K562 (cell line): Measurements from ENCODE around the gene AGBL1. TPM values are rescaled to one million over a fixed set of nuclear protein-coding genes. Genes with fewer than 3 reads are reported as not detected.

Experiments used
- ATAC-seq: fragments of 200-7000 bp; cut with Tn5 transposase; 3 replicates; pipeline ENCODE4 v1.9.1; 2020; ENCODE audit warnings: moderate library complexity
- BruUV-seq: library from RNA; stranded (reverse); fragments of 400-500 nt; replicated peaks from 2 replicates; lab custom pipeline; 2021; lab: Mats Ljungman, UMichigan
- CTCF ChIA-PET: fragments of 300-600 bp; formaldehyde crosslinking; extraction: SDS; loops from one replicate; lab custom pipeline; 2021; ENCODE audit warnings: low intra/inter-chr PET ratio; lab: Yijun Ruan, JAX
- POLR2A ChIA-PET: fragments of 300-600, 350-650 bp; sonication (Branson Sonifier 250); formaldehyde crosslinking; extraction: SDS; loops from one replicate; lab custom pipeline; 2021; ENCODE audit warnings: antibody characterized with exemption, inconsistent platforms; lab: Yijun Ruan, JAX
- DNase-seq, 4 experiments: peaks; one replicate each; pipeline versions ENCODE4 v3.0.0 to v3.0.0-alpha.2; 2011 to 2018; ENCODE audit warnings: low spot score in 3 of 4, mixed read lengths in 3 of 4; ENCODE audit errors: extremely low read depth in 1 of 4
- FAIRE-seq: peaks from 2 replicates; lab custom pipeline; 2011; peaks lifted over from hg19 to GRCh38; lab: Jason Lieb, UNC
- H2AFZ ChIP-seq: 2 replicates; pipeline ENCODE4 v1.6.0; 2011; ENCODE audit warnings: low read depth, low read length, control low read depth, inconsistent platforms
- H3K27ac ChIP-seq: fragments of 200-600 bp; 3 replicates; pipeline ENCODE4 v1.8.0; 2011; ENCODE audit warnings: low read depth, mild to moderate bottlenecking, control low read depth, inconsistent platforms, low read length, moderate library complexity, mixed read lengths; ENCODE audit errors: extremely low read depth
- H3K27me3 ChIP-seq, 2 experiments: fragments of 300-600 bp in 1 of 2; 2 replicates in 1 of 2; 3 replicates in 1 of 2; pipeline versions ENCODE4 v1.6.0 to v1.8.0; 2011; ENCODE audit warnings: inconsistent platforms in 2 of 2, low read length in 2 of 2, mild to moderate bottlenecking in 1 of 2, mixed read lengths in 1 of 2, moderate library complexity in 1 of 2; ENCODE audit not compliant: control insufficient read depth in 2 of 2, insufficient read depth in 2 of 2
- H3K36me3 ChIP-seq: fragments of 300-600 bp; 3 replicates; pipeline ENCODE4 v1.8.0; 2011; ENCODE audit warnings: mild to moderate bottlenecking, low read length, inconsistent platforms; ENCODE audit not compliant: control insufficient read depth, insufficient read depth
- H3K4me1 ChIP-seq, 2 experiments: fragments of 200-600 bp in 1 of 2; replicated peaks in 1 of 2; 2 replicates in 1 of 2; 3 replicates in 1 of 2; pipeline versions ENCODE4 v1.5.1 to v1.8.0; 2011; ENCODE audit warnings: inconsistent platforms in 2 of 2, low read length in 2 of 2, mild to moderate bottlenecking in 1 of 2, mixed read lengths in 1 of 2, moderate library complexity in 1 of 2; ENCODE audit not compliant: control insufficient read depth in 2 of 2, insufficient read depth in 2 of 2
- H3K4me2 ChIP-seq: 2 replicates; pipeline ENCODE4 v1.6.1; 2011; ENCODE audit warnings: low read length, control low read depth, inconsistent platforms, mixed read lengths; ENCODE audit not compliant: insufficient read depth
- H3K4me3 ChIP-seq: fragments of 200-600 bp; sonication (generic), shearing (Covaris generic); 2 replicates; pipeline ENCODE4 v1.5.1; 2016; ENCODE audit warnings: control low read depth, inconsistent platforms
- H3K79me2 ChIP-seq: fragments of 200-600 bp; 3 replicates; pipeline ENCODE4 v1.8.0; 2011; ENCODE audit warnings: low read length, inconsistent platforms; ENCODE audit not compliant: control insufficient read depth, insufficient read depth
- H3K9ac ChIP-seq, 2 experiments: 2 replicates each; pipeline versions ENCODE4 v1.6.0 to v1.6.1; 2011; ENCODE audit warnings: low read depth in 2 of 2, low read length in 2 of 2, control low read depth in 1 of 2, inconsistent platforms in 1 of 2, mild to moderate bottlenecking in 1 of 2, mixed read lengths in 1 of 2; ENCODE audit not compliant: insufficient read depth in 1 of 2
- H3K9me1 ChIP-seq: one replicate; pipeline ENCODE4 v1.6.0; 2011; ENCODE audit warnings: inconsistent platforms, mild to moderate bottlenecking, low read length, moderate library complexity; ENCODE audit not compliant: control insufficient read depth, insufficient read depth
- H3K9me3 ChIP-seq: replicated peaks from 2 replicates; pipeline ENCODE4 v1.5.1; 2011; ENCODE audit warnings: low read depth, low read length, inconsistent platforms; ENCODE audit not compliant: control insufficient read depth, insufficient read depth
- H4K20me1 ChIP-seq: replicated peaks from 2 replicates; pipeline ENCODE4 v1.6.1; 2011; ENCODE audit warnings: low read length, inconsistent platforms, mixed read lengths; ENCODE audit not compliant: control insufficient read depth, insufficient read depth
- ASH1L ChIP-seq: fragments of 450-650 bp; IDR thresholded peaks from 2 replicates; pipeline ENCODE4 v1.6.1; 2018; ENCODE audit warnings: borderline replicate concordance, mild to moderate bottlenecking, low read depth; ENCODE audit not compliant: partially characterized antibody
- COPS2 ChIP-seq: fragments of 450-650 bp; conservative IDR thresholded peaks from 2 replicates; pipeline ENCODE4 v1.6.1; 2016; ENCODE audit warnings: mild to moderate bottlenecking, moderate library complexity
- CREM ChIP-seq: IDR thresholded peaks from 2 replicates; pipeline ENCODE4 v1.6.1; 2014; ENCODE audit warnings: antibody characterized with exemption, low read depth
- KAT7 ChIP-seq: sonication (generic); formaldehyde crosslinking; IDR thresholded peaks from 2 replicates; pipeline ENCODE4 v1.8.0; 2022; ENCODE audit warnings: missing genetic modification reagents, mild to moderate bottlenecking, borderline replicate concordance
- NR2F6 ChIP-seq: fragments of 450-650 bp; formaldehyde crosslinking; IDR thresholded peaks from 2 replicates; pipeline ENCODE4 v1.4.0; 2020; ENCODE audit warnings: mild to moderate bottlenecking
- POLR2G ChIP-seq: fragments of 200-400 bp; formaldehyde crosslinking; IDR thresholded peaks from 2 replicates; pipeline ENCODE4 v1.6.1; 2017; ENCODE audit warnings: low read depth, mild to moderate bottlenecking, antibody characterized with exemption, low read length, moderate library complexity
- SMAD3 ChIP-seq: fragments of 450-650 bp; formaldehyde crosslinking; conservative IDR thresholded peaks from 2 replicates; pipeline ENCODE4 v1.4.0; 2020; ENCODE audit warnings: mild to moderate bottlenecking
- SMARCB1 ChIP-seq: IDR thresholded peaks from 2 replicates; pipeline ENCODE4 v1.6.1; 2011; ENCODE audit warnings: improper control_type of control experiment, low read depth; ENCODE audit not compliant: insufficient read length
- SOX6 ChIP-seq: fragments of 450-650 bp; IDR thresholded peaks from 2 replicates; pipeline ENCODE4 v1.6.1; 2014; ENCODE audit warnings: mild to moderate bottlenecking
- TFAM ChIP-seq: fragments of 250-450 bp; sonication (Bioruptor Pico); conservative IDR thresholded peaks from 2 replicates; pipeline ENCODE4 v1.5.0; 2021; ENCODE audit warnings: mild to moderate bottlenecking, moderate library complexity
- ZFP91 ChIP-seq: sonication (generic); formaldehyde crosslinking; IDR thresholded peaks from 2 replicates; pipeline ENCODE4 v1.8.0; 2022; ENCODE audit warnings: mild to moderate bottlenecking, missing genetic modification reagents
- ZMIZ1 ChIP-seq, 2 experiments: fragments of 150-350 bp in 1 of 2; IDR thresholded peaks; 2 replicates each; pipeline ENCODE4 v1.6.1; 2012 to 2016; ENCODE audit warnings: low read depth in 2 of 2, low read length in 2 of 2, mild to moderate bottlenecking in 1 of 2, moderate library complexity in 1 of 2
- ZNF41 ChIP-seq: fragments of 250-450 bp; sonication (Bioruptor Pico); conservative IDR thresholded peaks from 2 replicates; pipeline ENCODE4 v1.4.0; 2020; ENCODE audit warnings: mild to moderate bottlenecking
- ZNF77 ChIP-seq: fragments of 250-450 bp; sonication (Bioruptor Pico); IDR thresholded peaks from 2 replicates; pipeline ENCODE4 v1.5.0; 2020
- ZNF830 ChIP-seq: fragments of 250-450 bp; sonication (Bioruptor Pico); IDR thresholded peaks from 2 replicates; pipeline ENCODE4 v1.5.0; 2021; ENCODE audit warnings: mild to moderate bottlenecking
- WGBS: fragments of 100-300 bp; shearing (Covaris generic); methylation state at CpG from one replicate; pipeline ENCODE4 v1.1.6; 2016; ENCODE audit warnings: low coverage, mixed read lengths; ENCODE audit not compliant: insufficient coverage; ENCODE audit errors: missing lambda C conversion rate; 5-methylcytosine and 5-hydroxymethylcytosine counted together
- in situ Hi-C: fragments of 300-500 bp; cut with MboI; formaldehyde crosslinking; loops from 4 replicates; pipeline ENCODE4 v1.15.0; 2018; ENCODE audit warnings: inconsistent platforms, mixed read lengths
- intact Hi-C: fragments of 100-400 bp; cut with micrococcal nuclease; formaldehyde crosslinking; loops from 2 replicates; pipeline ENCODE4 v1.14.2; 2022
- polyA plus RNA-seq, 8 experiments: library from polyadenylated mRNA; depleted of rRNA in 4 of 8; stranded (reverse) in 5 of 8; unstranded in 3 of 8; fragments of >200 nt; fragmentation: Nextera tagmentation in 2 of 8; fragmentation: Illumina TruSeq in 1 of 8; extraction: Ambion mirVana in 2 of 8; extraction: Trizol in 1 of 8; gene quantifications; 2 replicates each; pipeline versions ENCODE4 v1.2.1 to v1.2.3, GENCODE V29; 2011 to 2014; ENCODE audit warnings: inconsistent platforms in 1 of 8, missing spikeins in 1 of 8
- total RNA-seq, 7 experiments: library from RNA; depleted of rRNA in 6 of 7; stranded (reverse); fragments of >200 nt in 6 of 7; fragmentation: Illumina TruSeq in 2 of 7; extraction: Trizol in 2 of 7; gene quantifications; 2 replicates each; pipeline versions ENCODE4 v1.2.1 to v1.2.3, GENCODE V29; 2011 to 2021; ENCODE audit warnings: low replicate concordance in 1 of 7

The AGBL1 gene
- total and polyA plus RNA-seq, 9 of the 15 experiments (the other 6 are each of a cell fraction or from before 2014, with no cell fraction given): not detected

- DNase-seq (no peak), ATAC-seq (no peak), FAIRE-seq (no peak)
- no TSS peak for BruUV-seq
- H3K36me3 ChIP-seq: no peaks in the 10 kb centered on the region
- 3% methylated on average over 6 of the region's 6 CpGs for WGBS
- no peaks in the 10 kb centered on the region for H4K20me1 ChIP-seq
- H3K9ac ChIP-seq: no peak overlapping the region
- no peak overlapping the region for H3K4me3 ChIP-seq
- H3K27ac ChIP-seq: no peak overlapping the region
- intact Hi-C loops: no loop called here
- in situ Hi-C loops: no loop called here
- ChIA-PET CTCF (no interaction called here), POLR2A (no interaction called here)
- no peak overlapping the region for H2AFZ ChIP-seq
- no peaks in the 10 kb centered on the region for H3K27me3 ChIP-seq
- H3K79me2 ChIP-seq: no peaks in the 10 kb centered on the region
- no peak overlapping the region for H3K4me2 ChIP-seq
- H3K9me3 ChIP-seq: no peaks in the 10 kb centered on the region
- no peaks in the 10 kb centered on the region for H3K9me1 ChIP-seq
- H3K4me1 ChIP-seq: no peaks in the 10 kb centered on the region
- TF ChIP-seq KAT7 (CRISPR knock-in tag) (no peak), SMAD3 (CRISPR knock-in tag) (no peak), ZFP91 (no peak), ZNF830 (CRISPR knock-in tag) (no peak), ZNF41 (CRISPR knock-in tag) (no peak), SMARCB1 (no peak), POLR2G (no peak), ASH1L (no peak), NR2F6 (CRISPR knock-in tag) (no peak), COPS2 (no peak), SOX6 (no peak), TFAM (CRISPR knock-in tag) (no peak), ZMIZ1 (IDR thresholded peaks at IDR 0.05; ENCODE audit: low read depth in 2 of 2, low read length in 2 of 2) (no peak), CREM (no peak), ZNF77 (CRISPR knock-in tag) (no peak)
These were observed 573.9 kb downstream of the AGBL1 start for GRCh38 chr15:86653344-86654197.
